Activated T-helper 17 cell treated with anti-CD3 and anti-CD28 coated beads, Interleukin-2, amount 50 U/mL, for 72 hours (primary cell): ENCODE results near the gene TIAL1. TPM values are rescaled to one million over a fixed set of nuclear protein-coding genes. Genes with fewer than 3 reads are reported as not detected.
"Not testable (repeated sequence)": the region's sequence is repeated elsewhere in the genome, so short reads cannot be mapped to it uniquely, and the experiment has no call there.

Experiments used
- ATAC-seq: fragments of 150-1000 bp; cut with Tn5 transposase; replicated peaks from 2 replicates; pipeline ENCODE4 v1.10.0; 2021; ENCODE audit warnings: mild to moderate bottlenecking, moderate library complexity
- H3K27ac Mint-ChIP-seq: one replicate; pipeline ENCODE4 v1.8.0; 2022; ENCODE audit warnings: mixed read lengths
- H3K27me3 Mint-ChIP-seq: one replicate; pipeline ENCODE4 v1.8.0; 2022; ENCODE audit warnings: mixed read lengths
- H3K36me3 Mint-ChIP-seq: one replicate; pipeline ENCODE4 v1.8.0; 2022; ENCODE audit warnings: low read depth, mild to moderate bottlenecking, mixed read lengths
- H3K4me1 Mint-ChIP-seq: one replicate; pipeline ENCODE4 v1.8.0; 2022; ENCODE audit warnings: mixed read lengths
- H3K4me3 Mint-ChIP-seq: one replicate; pipeline ENCODE4 v1.8.0; 2022; ENCODE audit warnings: mild to moderate bottlenecking, mixed read lengths
- H3K9me3 Mint-ChIP-seq: one replicate; pipeline ENCODE4 v1.8.0; 2022; ENCODE audit warnings: mixed read lengths
- total RNA-seq, 2 donors: library from RNA; stranded (reverse); gene quantifications; one replicate each; pipeline ENCODE4 v1.2.3, GENCODE V29; 2022

TIAL1 gene
- total RNA-seq, 2 donors from 2014 or later = 195 to 202 TPM

- Mint-ChIP-seq H3K36me3 (no peaks in the 10 kb centered on the region), H3K9me3 (no peaks in the 10 kb centered on the region), H3K27me3 (no peaks in the 10 kb centered on the region), H3K4me3 (no peak overlapping the region), H3K4me1 (no peaks in the 10 kb centered on the region), H3K27ac (no peak overlapping the region)
- no peak for ATAC-seq
Measured at GRCh38 chr10:119625570-119626280, 29.0 kb upstream of the TIAL1 start.

- no peak overlapping the region for H3K27ac Mint-ChIP-seq
- H3K27me3 Mint-ChIP-seq = no peaks in the 10 kb centered on the region
- no peaks in the 10 kb centered on the region for H3K9me3 Mint-ChIP-seq
- H3K4me1 Mint-ChIP-seq = no peaks in the 10 kb centered on the region
- no peaks in the 10 kb centered on the region for H3K36me3 Mint-ChIP-seq
- no peak for ATAC-seq
- no peak overlapping the region for H3K4me3 Mint-ChIP-seq
Measured at GRCh38 chr10:119621078-119621384, 24.3 kb upstream of the TIAL1 start.

DNA sequence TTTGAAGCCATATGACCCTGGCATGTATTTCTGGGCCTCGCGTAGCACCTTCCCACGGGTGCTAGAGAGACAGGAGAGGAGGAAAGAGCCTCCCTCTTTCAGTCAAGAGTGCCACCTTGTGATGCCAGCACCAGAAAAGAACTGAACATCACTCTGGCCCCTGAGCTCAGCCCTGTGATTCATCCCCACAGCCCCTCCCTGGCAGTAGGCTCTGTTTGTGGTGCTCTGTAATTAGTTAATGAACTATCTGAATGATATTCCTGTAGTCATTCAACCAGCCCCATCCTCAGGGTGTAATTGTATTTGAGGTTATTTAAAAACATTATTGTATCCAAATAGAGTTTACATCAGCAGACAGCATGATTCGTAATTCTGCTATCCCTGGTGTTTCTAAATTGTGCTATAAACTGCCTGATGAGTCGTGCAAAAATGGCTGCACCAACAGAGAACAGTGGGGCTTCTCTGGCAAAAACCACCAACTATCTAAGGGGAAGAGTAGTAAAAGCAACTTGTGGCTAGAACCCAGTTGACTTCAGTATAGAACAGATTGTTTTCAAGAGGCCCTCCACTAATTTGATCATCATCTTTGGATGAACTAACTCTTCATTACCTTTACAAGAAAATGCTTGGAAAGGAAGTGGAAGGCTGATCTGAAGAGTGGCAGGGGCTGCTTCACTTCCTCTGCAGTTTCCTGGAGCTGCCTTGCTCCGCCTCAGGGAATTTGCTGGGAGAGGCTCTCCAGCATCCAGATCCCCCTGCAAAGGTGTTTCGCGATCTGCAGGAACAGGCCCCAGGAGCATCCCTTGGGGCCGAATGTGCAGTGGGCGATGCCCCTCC is 23.7 kb upstream of the TIAL1 start:
- Mint-ChIP-seq H3K27ac (no peak overlapping the region), H3K4me3 (no peak overlapping the region), H3K4me1 (no peaks in the 10 kb centered on the region), H3K9me3 (no peaks in the 10 kb centered on the region), H3K27me3 (no peaks in the 10 kb centered on the region), H3K36me3 (no peaks in the 10 kb centered on the region)
- no peak for ATAC-seq

DNA sequence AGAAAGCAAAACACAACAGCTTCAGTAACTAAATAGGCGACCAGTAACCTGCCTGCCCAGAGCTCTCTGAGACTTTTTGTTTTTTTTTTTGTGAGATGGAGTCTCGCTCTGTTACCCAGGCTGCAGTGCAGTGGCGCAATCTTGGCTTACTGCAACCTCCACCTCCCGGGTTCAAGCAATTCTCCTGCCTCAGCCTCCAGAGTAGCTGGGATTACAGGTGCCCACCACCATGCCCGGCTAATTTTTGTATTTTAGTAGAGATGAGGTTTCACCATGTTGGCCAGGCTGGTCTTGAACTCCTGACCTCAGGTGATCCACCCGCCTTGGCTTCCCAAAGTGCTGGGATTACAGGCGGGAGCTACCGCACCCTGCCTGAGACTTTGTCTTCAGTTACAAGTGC is 23.0 kb upstream of the TIAL1 start:
- ATAC-seq, H3K4me1 Mint-ChIP-seq, H3K27me3 Mint-ChIP-seq, H3K27ac Mint-ChIP-seq, H3K9me3 Mint-ChIP-seq, H3K36me3 Mint-ChIP-seq, H3K4me3 Mint-ChIP-seq: not testable (repeated sequence)

DNA sequence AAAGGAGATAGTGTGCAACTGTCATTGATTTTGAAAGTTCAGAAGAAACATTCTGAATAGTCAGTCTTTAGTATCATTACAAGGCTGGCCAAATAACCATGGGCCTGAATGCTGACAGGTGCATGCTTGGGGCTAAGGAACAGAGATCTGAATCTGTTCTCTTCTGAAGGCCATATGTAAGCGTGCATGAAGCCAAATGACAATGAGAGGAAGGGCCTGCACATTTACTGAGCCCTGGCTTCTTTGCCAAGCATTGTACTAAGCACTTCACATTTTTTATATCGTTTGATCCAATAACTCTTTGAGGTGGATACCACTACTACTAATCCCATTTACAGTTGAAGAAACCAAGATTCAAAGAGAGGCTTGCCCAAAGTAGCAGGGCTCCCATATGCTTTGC is 22.5 kb upstream of the TIAL1 start:
- H3K27me3 Mint-ChIP-seq = no peaks in the 10 kb centered on the region
- no peaks in the 10 kb centered on the region for H3K4me1 Mint-ChIP-seq
- ATAC-seq = no peak
- no peaks in the 10 kb centered on the region for H3K36me3 Mint-ChIP-seq
- H3K9me3 Mint-ChIP-seq = no peaks in the 10 kb centered on the region
- H3K27ac Mint-ChIP-seq = no peak overlapping the region
- H3K4me3 Mint-ChIP-seq = no peak overlapping the region

GRCh38 chr10:119616882-119617570 is 20.3 kb upstream of the TIAL1 start:
- Mint-ChIP-seq H3K27me3 (no peaks in the 10 kb centered on the region), H3K36me3 (no peaks in the 10 kb centered on the region), H3K4me3 (no peak overlapping the region), H3K4me1 (no peaks in the 10 kb centered on the region), H3K9me3 (no peaks in the 10 kb centered on the region), H3K27ac (no peak overlapping the region)
- ATAC-seq = no peak

DNA sequence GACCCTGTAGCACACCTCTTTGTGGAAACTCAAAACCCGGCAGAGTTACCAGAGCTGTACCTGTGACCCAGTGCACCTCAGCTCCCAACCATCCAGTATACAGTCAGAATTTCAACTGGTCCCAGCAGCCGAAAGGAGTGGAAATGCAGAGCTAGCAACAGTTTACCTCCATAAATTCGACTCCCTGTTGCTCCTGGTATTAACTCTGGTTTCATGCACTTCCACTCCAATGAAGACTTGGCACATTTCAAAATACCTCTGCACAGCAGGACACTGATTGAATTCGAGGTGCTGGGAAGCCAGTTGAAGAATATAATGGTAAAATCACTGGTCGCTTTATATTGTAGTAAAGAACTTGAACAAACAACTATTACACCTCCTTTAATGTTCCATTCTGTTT is 17.9 kb upstream of the TIAL1 start:
- no peaks in the 10 kb centered on the region for H3K9me3 Mint-ChIP-seq
- no peaks in the 10 kb centered on the region for H3K36me3 Mint-ChIP-seq
- H3K27ac Mint-ChIP-seq = no peak overlapping the region
- H3K4me3 Mint-ChIP-seq = no peak overlapping the region
- no peaks in the 10 kb centered on the region for H3K4me1 Mint-ChIP-seq
- ATAC-seq = no peak
- H3K27me3 Mint-ChIP-seq = peaks cover 4% of the 10 kb centered on the region

DNA sequence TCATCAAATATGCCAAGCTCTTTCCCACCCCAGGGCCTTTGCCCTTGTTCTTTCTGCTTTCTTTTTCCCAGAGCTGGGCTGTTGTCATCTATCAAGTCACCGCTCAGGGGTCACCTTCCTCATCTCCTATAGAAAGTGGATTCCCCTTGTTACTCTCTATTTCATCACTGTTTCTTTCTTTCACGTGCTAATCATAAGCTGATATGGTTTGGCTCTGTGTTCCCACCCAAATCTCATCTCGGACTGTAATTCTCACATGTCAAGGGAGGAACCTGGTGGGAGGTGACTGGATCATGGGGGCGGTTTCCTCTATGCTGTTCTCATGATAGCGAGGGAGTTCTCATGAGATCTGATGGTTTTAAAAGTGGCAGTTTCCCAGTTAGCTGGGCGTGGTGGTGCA is 17.0 kb upstream of the TIAL1 start:
- H3K27ac Mint-ChIP-seq = no peak overlapping the region
- ATAC-seq = no peak

DNA sequence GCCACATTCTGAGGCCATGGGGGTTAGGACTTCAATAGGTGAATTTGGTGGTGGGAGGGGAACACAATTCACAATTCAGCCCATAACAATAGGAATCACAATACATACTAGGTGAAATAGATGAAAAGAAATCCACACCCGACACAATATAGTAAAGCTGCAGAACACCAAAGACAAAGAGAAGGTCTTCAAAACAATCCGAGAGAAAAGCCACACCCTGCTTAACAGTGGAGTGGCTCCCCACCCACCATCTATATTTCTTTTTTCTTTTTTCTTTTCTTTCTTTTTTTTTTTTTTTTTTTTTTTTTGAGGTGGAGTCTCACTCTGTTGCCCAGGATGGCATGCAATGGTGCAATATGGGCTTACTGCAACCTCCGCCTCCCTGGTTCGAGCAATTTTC is 14.7 kb upstream of the TIAL1 start:
- H3K36me3 Mint-ChIP-seq = no peaks in the 10 kb centered on the region
- no peak overlapping the region for H3K27ac Mint-ChIP-seq
- no peaks in the 10 kb centered on the region for H3K9me3 Mint-ChIP-seq
- H3K4me1 Mint-ChIP-seq = peaks cover 4% of the 10 kb centered on the region
- H3K4me3 Mint-ChIP-seq = no peak overlapping the region
- no peak for ATAC-seq
- H3K27me3 Mint-ChIP-seq = peaks cover 4% of the 10 kb centered on the region

More for the DNA sequence above, 17.0 kb upstream of the TIAL1 start:
- peaks cover 4% of the 10 kb centered on the region for H3K27me3 Mint-ChIP-seq
- peaks cover 4% of the 10 kb centered on the region for H3K4me1 Mint-ChIP-seq
- no peaks in the 10 kb centered on the region for H3K36me3 Mint-ChIP-seq
- no peak overlapping the region for H3K4me3 Mint-ChIP-seq
- H3K9me3 Mint-ChIP-seq = no peaks in the 10 kb centered on the region

- Mint-ChIP-seq H3K36me3 (no peaks in the 10 kb centered on the region), H3K9me3 (no peaks in the 10 kb centered on the region), H3K4me3 (no peak overlapping the region), H3K27ac (no peak overlapping the region), H3K27me3 (peaks cover 4% of the 10 kb centered on the region), H3K4me1 (peaks cover 4% of the 10 kb centered on the region)
- ATAC-seq = no peak
Measured at GRCh38 chr10:119609516-119609915, 12.8 kb upstream of the TIAL1 start.

DNA sequence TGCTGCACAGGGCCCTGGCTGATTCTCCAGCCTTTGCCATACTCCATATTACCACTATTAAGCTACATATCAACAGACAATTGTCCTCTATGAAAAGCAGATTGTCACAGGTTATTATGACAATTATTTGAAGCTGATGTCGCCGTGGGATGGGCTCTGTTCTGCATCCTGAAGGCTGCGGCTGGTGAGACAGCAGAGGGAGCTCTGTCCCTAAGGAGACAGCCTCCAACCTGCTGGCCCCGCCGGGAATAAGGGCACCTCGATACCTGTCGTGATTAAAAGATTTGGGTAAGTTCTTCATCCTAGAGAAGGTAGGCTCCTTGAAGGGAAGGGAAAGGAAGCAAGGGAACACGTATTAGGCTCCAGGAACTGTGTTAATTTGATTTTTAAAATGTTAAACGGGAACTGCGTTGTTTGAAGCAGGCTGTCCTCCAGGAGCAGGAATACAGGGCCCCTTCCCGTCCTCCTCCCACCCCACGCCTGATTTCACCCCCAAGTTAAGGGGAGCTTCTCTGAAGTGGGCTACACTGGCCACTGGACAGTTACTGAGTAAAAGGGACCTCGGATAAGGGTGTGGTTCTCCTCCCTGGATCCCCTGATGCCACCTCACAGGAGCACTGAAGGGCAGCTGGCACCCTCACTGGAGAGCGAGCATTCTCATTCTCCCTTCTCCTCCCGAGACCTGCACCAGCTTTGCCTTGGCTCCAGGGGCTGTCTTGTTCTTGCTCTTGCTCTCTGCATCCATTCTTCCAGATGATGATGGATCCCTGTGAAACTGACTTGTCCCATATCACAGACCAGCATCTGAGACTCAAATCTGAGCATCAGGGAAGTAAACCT is 11.8 kb upstream of the TIAL1 start:
- H3K9me3 Mint-ChIP-seq = no peaks in the 10 kb centered on the region
- H3K27me3 Mint-ChIP-seq = peaks cover 4% of the 10 kb centered on the region
- peak; percentile 76 for ATAC-seq
- H3K4me1 Mint-ChIP-seq = peaks cover 4% of the 10 kb centered on the region
- no peak overlapping the region for H3K4me3 Mint-ChIP-seq
- H3K27ac Mint-ChIP-seq = no peak overlapping the region
- H3K36me3 Mint-ChIP-seq = no peaks in the 10 kb centered on the region

GRCh38 chr10:119604468-119604867 is 7.7 kb upstream of the TIAL1 start:
- no peaks in the 10 kb centered on the region for H3K27me3 Mint-ChIP-seq

DNA sequence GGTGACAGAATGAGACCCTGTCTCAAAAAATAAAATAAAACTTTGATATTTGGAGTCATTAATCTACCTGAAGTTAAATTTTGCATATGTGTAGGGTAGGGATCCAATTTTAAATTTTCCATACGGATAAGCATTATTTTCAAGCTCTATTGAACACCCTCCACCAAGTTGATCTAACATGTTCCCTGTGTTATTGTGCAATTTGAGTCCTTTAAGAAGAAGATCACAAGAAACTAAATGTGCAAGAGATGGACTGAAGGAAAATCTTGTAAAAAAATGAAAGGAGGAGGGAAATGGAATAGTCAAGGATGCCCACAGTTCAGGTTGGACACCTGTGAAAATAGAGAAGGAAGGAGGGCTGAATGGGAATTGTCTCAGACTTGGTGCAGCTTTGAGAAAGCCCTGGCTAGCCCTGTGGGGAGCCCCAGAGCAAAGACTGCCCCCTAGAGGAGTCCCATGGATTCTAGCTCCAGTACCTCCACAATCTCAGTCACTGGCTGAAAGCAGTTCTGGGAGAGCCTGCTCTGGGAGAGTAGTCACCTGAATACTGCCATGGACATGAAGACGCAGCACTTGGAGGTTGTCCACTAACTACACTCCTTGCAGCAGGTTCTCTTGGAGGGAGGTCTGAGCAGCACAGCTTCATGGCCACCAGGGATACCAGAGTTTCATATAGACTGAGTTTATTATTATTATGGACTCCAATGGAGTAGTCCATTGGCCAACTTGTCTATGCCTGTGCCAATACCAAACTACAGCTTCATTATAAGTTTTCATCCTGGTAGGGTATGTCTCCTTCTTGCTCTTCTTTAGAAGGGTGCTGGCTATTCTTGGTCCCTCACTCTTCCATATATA is 5.7 kb upstream of the TIAL1 start:
- no peaks in the 10 kb centered on the region for H3K27me3 Mint-ChIP-seq
- no peak overlapping the region for H3K27ac Mint-ChIP-seq
- H3K36me3 Mint-ChIP-seq = peaks cover 12% of the 10 kb centered on the region
- H3K9me3 Mint-ChIP-seq = no peaks in the 10 kb centered on the region
- H3K4me3 Mint-ChIP-seq = no peak overlapping the region
- ATAC-seq = peak; percentile 89
- H3K4me1 Mint-ChIP-seq = peaks cover 10% of the 10 kb centered on the region

More at GRCh38 chr10:119604468-119604867, 7.7 kb upstream of the TIAL1 start:
- no peak overlapping the region for H3K27ac Mint-ChIP-seq
- H3K9me3 Mint-ChIP-seq = no peaks in the 10 kb centered on the region
- peaks cover 4% of the 10 kb centered on the region for H3K4me1 Mint-ChIP-seq
- no peak for ATAC-seq
- no peaks in the 10 kb centered on the region for H3K36me3 Mint-ChIP-seq
- no peak overlapping the region for H3K4me3 Mint-ChIP-seq
